GM19099 (cell line): ENCODE results near the gene TBX19.

Experiments used
- POLR2A ChIP-seq: IDR thresholded peaks from 3 replicates; pipeline ENCODE4 v1.6.1; 2011; ENCODE audit warnings: low read depth; ENCODE audit not compliant: insufficient read length; ENCODE audit errors: extremely low read depth

TBX19 gene

GRCh38 chr1:168280296-168280927 lies at the start of gene TBX19:
TBX19 (plus strand) TSS chr1:168280877; CDS start chr1:168281091, 214 bp downstream.
- no peak for TF ChIP-seq POLR2A

- TF ChIP-seq POLR2A, result no peak
Observed at GRCh38 chr1:168234846-168235547, 45.7 kb upstream of the TBX19 start.

GRCh38 chr1:168235548-168235885 lies 45.2 kb upstream of the TBX19 start:
- no peak for TF ChIP-seq POLR2A

- no peak for TF ChIP-seq POLR2A
Observed at GRCh38 chr1:168235937-168236336, 44.7 kb upstream of the TBX19 start.

GRCh38 chr1:168236836-168237611 lies 43.7 kb upstream of the TBX19 start:
- no peak for TF ChIP-seq POLR2A

GRCh38 chr1:168243198-168243597 lies 37.5 kb upstream of the TBX19 start:
- TF ChIP-seq POLR2A, result no peak

GRCh38 chr1:168243636-168244212 lies 37.0 kb upstream of the TBX19 start:
- no peak for TF ChIP-seq POLR2A

- TF ChIP-seq POLR2A, result no peak
Observed at GRCh38 chr1:168245042-168245441, 35.6 kb upstream of the TBX19 start.

GRCh38 chr1:168246506-168246905 lies 34.2 kb upstream of the TBX19 start:
- TF ChIP-seq POLR2A, result no peak

GRCh38 chr1:168252204-168252733 lies 28.4 kb upstream of the TBX19 start:
- TF ChIP-seq POLR2A, result no peak

- no peak for TF ChIP-seq POLR2A
Observed at GRCh38 chr1:168256164-168256563, 24.5 kb upstream of the TBX19 start.

GRCh38 chr1:168257397-168257796 lies 23.3 kb upstream of the TBX19 start:
- no peak for TF ChIP-seq POLR2A

GRCh38 chr1:168259567-168259966 lies 21.1 kb upstream of the TBX19 start:
- no peak for TF ChIP-seq POLR2A

- no peak for TF ChIP-seq POLR2A
Observed at GRCh38 chr1:168260393-168260792, 20.3 kb upstream of the TBX19 start.

- no peak for TF ChIP-seq POLR2A
Observed at GRCh38 chr1:168261390-168261789, 19.3 kb upstream of the TBX19 start.
